GM19193 (cell line): ENCODE data around the gene GALNT9.

ENCODE experiments used
- POLR2A ChIP-seq: IDR thresholded peaks from 4 replicates; pipeline ENCODE4 v1.6.1; 2011; ENCODE audit not compliant: insufficient read depth, insufficient read length; ENCODE audit errors: extremely low read depth

Gene GALNT9

GRCh38 chr12:132210223-132211055, 119.0 kb downstream of the GALNT9 start:
- TF ChIP-seq POLR2A = no peak

GRCh38 chr12:132209619-132210222, 119.7 kb downstream of the GALNT9 start:
- no peak for TF ChIP-seq POLR2A

GRCh38 chr12:132208153-132208823, 121.1 kb downstream of the GALNT9 start:
- TF ChIP-seq POLR2A = no peak

GRCh38 chr12:132207083-132207775, 122.2 kb downstream of the GALNT9 start:
- TF ChIP-seq POLR2A = no peak

DNA sequence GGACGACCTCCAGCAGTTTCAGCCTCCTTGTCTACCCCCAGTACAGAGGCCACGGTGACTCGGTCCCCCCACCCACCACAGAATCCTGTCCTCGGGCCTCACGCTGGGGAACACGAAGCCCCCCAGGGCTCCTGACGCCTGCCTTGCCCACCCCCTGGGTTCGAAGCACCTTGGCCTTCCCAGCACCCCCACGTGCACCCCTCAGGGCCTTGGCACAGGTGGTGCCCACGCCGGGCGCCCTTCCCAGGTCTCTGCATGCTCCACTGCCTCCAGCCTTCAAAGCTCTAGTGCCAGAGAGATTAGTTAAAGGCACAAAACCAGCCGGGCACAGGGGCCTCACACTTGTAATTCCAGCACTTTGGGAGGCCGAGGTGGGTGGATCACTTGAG, 123.3 kb downstream of the GALNT9 start:
- TF ChIP-seq POLR2A = no peak

DNA sequence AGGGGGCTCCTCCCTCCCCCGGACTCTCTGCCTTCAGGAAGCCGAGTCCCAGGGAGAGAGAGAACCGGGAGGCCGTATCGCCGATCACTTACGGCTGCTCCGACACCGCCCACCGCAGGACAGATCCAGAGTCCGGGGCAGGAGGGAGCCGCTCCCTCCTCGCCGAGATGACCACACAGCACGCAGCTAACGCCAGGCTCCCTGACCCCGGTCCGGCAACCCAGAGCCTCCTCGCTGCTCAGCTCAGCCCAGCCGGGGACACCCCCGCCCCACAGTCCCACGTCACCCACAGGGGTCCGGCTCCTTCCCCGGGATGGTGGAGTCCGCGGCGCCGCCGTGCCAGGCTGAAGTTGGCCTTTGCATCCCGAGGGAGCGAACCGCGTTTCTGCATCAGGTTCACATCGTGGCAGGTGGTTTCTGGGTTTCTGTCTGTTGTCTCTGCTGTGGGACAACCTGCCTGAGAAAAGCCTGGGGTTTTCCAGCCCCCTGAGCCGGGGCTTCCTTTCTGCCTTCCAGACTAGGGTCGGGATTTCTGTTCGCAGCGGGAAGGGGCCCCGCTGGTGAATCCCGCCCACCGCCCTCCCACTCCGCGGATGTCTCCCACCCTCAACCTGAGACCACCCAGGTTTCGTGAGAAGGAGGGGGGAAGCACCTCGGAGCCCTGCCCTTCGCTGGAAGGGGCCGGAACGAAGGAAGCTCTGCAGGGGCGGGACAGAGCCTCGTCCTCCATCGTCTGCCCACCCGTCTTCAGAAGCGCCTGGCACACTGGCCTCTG, 123.9 kb downstream of the GALNT9 start:
- no peak for TF ChIP-seq POLR2A

GRCh38 chr12:132204793-132205270, 124.6 kb downstream of the GALNT9 start:
- TF ChIP-seq POLR2A = no peak

DNA sequence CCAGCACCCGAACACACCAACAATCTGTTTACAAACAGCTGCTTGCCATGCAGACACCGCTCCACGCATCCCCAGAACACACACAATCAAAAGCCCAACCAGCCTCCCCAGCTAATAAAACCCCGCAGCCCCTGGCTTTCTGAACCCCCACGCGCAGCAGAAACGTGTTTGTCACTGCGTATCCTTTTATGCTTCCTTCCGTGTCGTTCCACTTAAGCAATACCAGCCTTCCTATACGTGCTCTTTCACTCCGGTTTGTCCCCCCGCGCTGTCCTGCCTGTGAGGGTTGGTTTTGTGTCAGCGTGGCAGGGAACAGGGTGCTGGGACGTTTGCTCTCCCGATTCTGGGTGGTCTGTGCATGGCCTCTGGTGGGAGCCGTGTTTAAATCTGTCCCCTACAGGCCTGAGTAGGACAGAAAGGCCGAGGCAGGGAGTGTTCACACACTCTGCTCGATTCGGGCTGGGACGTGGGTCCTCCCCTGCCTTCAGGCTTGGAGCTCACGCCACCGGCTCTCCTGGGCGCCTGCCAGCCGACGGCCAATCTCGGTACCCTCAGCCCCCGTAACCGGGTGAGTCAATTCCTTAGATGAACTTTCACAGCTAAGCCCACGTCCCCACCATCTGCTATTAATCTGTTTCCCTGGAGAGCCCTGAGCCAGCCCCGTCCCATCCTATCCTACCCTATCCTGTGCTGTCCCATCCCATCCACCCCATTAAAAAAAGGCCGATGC, 125.2 kb downstream of the GALNT9 start:
- TF ChIP-seq POLR2A = no peak

- no peak for TF ChIP-seq POLR2A
Observed at GRCh38 chr12:132202929-132203721, 126.3 kb downstream of the GALNT9 start.

DNA sequence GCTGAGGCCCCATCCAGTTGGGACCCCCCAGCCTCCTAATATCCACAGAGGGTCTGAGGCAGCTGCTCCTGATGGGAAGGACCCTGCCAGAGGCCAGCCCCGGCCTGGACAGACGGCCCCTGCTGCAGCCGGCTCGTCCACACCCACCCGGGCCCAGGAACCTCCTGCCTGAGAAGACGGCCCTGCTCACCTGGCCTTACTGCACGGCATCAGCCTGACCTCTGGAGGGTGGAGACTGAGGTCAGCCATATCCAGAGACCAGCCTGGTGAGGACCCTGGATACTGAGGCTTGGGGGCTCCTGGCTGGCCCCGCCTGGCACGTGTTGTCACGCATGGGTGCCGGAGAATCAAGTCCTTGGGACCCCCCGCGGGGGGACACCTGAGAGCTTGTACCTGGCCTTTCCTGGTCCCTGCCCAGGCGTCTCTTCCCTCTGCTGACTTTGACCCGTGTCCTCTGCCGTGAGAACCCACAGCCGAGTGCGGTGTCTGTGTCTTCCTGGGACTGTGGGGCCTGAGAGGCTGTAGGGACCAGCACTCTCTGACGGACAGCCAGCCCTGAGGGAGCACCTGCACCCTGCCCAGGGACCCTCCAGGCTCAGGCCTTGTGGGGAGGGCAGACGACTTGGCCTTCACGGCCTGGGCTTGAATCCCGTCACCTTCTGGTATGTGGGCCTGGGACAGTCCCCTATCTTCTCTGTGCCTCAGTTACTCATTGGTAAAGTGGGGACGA, 127.8 kb downstream of the GALNT9 start:
- TF ChIP-seq POLR2A = no peak

DNA sequence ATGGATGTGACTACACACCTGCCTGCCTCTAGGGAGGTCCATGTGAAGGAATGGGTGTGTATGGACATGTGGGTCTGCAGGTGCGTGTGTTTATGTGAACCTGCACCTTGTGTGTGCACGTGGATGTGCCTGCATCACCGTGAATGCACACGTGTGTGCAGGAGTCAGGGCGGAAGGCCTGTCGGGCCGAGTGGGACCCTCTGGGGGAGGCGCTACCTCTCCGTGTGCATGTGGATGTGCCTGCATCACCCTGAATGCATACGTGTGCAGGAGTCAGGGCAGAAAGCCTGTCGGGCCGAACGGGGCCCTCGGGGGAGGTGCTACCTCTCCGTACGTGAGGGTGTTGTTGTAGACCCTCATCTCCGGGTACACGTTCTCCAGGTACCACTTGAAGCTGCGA, 128.6 kb downstream of the GALNT9 start:
- no peak for TF ChIP-seq POLR2A
